Activated CD4-positive, alpha-beta T cell treated with anti-CD3 and anti-CD28 coated beads for 1 hour (primary cell): Measurements from ENCODE around the gene IQGAP2.

Experiments used
- DNase-seq: peaks from one replicate; pipeline ENCODE4 v3.0.0-alpha.2; 2020

Gene IQGAP2

DNA sequence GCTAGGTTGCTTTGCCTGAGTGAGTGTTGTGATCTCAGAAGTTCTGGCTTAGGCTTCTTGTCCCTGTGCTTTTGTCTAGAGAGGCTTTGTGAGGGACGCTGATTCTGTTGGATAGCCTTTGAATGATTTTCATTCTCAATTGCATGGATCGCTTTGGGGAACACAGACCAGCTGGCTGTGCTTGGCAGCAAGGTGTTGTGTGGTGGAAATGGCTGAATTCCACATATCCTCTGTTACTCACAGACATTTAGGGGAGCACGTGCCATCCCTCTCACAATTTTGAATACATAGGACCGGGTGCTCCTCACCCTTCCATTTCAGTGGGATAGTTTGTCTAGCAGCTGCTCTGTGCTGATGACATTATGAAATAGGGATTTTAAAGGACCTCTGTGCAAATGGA, 76.2 kb downstream of the IQGAP2 start:
- DNase-seq, result no peak

DNA sequence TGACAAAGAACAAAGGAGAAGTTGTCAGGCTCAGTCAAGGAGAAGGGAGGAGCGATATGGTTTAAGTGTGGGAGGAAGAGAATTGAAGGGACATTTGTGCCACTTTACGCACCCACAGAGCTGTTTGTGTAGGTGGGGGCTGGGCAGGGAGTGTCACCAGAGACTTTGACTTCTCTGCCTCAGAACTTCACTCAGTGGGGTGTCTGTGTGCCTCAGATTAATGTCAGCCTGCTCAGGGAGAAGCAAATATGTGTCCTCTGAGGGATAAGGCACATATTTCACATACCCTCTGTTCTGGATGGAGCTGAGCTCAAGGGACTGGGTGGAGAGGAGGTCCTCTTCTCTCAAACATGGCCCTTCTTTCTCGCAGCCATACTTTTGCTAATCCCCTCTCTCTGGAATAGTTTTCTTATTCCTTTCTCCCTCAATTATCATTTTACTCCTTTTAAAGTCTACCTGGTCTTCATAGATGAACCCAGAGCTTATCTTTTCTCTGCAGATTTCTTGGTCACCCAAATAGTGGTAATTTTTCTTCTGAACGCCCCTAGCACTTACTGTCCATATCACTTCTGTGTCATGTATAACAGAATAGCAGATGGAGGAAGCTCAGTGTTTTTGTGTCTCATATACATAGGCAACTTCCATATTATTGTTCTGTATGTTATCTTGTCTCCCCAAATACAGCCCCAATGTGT, 77.0 kb downstream of the IQGAP2 start:
- no peak for DNase-seq

- no peak for DNase-seq
Measured at GRCh38 chr5:76482984-76483383, 79.9 kb downstream of the IQGAP2 start.

- no peak for DNase-seq
Measured at GRCh38 chr5:76483433-76483832, 80.3 kb downstream of the IQGAP2 start.

GRCh38 chr5:76483881-76484280, 80.8 kb downstream of the IQGAP2 start:
- DNase-seq, result no peak

- DNase-seq, result no peak
Measured at GRCh38 chr5:76485511-76485910, 82.4 kb downstream of the IQGAP2 start.

DNA sequence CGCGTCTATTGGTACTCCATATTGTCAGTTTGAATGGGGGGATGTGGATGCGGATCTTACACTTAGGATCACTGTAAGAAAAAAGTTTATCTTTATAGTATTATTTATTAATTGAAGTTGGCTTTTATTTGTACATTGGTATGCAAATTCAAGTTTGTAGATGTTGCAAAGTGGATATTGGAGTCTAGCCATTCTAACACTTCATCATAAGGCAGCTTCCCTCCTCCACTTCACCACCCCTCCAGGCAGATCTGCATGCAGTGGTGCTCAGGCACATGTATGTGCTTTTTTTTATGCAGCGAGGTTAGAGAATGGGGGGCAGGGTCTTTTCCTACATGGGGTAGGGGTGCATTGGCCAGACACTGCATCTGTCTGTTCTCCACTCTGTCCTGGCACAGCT, 84.3 kb downstream of the IQGAP2 start:
- DNase-seq, result no peak

- DNase-seq, result no peak
Measured at GRCh38 chr5:76487821-76488220, 84.7 kb downstream of the IQGAP2 start.

- no peak for DNase-seq
Measured at GRCh38 chr5:76488969-76489368, 85.9 kb downstream of the IQGAP2 start.

GRCh38 chr5:76489877-76490688, 87.0 kb downstream of the IQGAP2 start:
- no peak for DNase-seq

- no peak for DNase-seq
Measured at GRCh38 chr5:76490960-76491359, 87.9 kb downstream of the IQGAP2 start.

GRCh38 chr5:76492819-76493189, 89.7 kb downstream of the IQGAP2 start:
- DNase-seq, result no peak

GRCh38 chr5:76493190-76493837, 90.2 kb downstream of the IQGAP2 start:
- DNase-seq, result no peak

DNA sequence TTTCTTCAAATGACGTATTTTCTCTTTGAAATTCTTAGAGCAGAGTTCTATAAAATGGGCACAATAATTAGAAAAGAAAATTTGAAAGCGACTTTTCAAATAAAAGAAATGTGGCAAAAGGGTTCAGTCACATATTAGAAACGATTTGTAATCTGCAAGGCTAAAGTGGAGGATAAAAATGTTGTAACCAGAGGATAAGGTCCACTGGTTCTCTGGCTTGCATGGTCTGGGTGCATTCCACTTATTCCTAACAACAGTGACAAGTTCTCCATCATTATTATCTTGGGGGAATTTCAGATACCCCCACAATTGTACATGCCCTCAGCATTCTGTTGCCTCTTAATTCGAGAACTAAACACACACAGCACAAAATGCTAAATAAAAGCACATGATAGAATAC, 91.1 kb downstream of the IQGAP2 start:
- no peak for DNase-seq

- DNase-seq, result no peak
Measured at GRCh38 chr5:76495870-76496269, 92.8 kb downstream of the IQGAP2 start.

GRCh38 chr5:76497065-76497460, 94.0 kb downstream of the IQGAP2 start:
- DNase-seq, result no peak

DNA sequence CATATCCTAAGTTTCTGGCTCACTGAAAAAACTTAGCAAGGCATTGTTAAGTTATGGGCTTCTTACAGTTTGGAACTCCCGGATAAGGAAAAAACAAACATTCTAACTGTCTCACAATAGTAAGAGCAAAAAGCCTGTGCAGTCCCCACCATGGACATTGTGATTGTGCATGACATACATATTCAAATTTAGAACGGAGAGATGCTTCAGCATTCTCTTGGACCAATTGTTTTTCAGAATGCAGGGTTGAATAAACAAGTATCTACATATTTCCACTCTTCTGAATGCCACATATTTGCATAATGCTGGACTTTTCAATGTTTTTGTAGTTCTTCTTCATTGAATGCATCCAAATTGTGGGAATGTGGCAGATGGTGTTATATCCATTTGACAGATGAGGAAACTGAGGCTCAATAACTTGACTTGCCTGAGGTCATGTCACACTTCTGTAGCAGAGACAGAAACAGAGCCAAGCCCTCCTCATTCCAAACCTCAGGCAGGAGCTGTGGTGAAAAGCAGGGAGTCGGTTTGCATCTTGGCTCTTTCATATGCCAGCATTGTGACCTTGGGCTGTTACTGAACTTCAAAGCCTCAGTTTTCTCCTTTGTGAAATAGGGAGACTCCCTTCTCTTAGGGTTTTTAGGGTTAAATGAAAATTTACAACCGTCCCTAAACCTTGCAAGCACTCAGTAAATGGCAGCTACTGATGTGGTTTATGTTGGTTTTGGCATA, 95.1 kb downstream of the IQGAP2 start:
- no peak for DNase-seq

- DNase-seq, result no peak
Measured at GRCh38 chr5:76499507-76500161, 96.5 kb downstream of the IQGAP2 start.

DNA sequence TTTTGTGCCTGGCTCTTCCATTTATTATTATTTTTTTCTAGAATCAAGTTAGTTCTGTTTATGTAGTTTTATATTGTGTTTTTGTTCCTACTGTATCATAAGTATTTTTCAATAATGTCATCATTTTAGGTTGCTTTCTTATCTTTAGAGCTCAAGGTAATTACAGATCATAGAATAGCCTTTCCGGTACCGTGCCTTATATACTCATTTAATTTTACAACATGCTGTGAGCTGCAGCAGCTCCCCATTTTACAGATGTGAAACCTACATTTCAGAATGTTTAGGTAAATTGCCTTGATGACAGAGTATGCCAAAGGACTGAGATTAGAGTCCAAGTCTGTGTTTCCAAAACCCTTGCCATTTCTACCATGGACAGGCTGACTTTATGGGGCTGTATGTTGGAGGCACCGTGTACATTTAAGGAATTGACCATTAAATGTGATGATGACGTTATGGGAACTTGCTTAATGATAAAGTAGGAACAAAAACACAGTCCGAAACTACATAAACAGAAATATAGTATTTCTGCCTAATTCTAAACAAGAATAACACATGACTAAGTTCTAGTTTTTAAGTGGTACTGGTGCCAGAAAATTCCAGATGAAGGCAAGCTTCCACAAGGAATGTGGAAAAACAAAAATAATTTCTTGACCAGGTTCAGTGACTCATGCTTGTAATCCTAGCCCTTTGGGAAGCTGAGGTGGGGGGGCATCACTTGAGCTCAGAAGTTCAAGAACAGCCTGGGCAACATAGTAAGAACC, 97.7 kb downstream of the IQGAP2 start:
- no peak for DNase-seq

- no peak for DNase-seq
Measured at GRCh38 chr5:76503929-76504328, 100.8 kb downstream of the IQGAP2 start.

DNA sequence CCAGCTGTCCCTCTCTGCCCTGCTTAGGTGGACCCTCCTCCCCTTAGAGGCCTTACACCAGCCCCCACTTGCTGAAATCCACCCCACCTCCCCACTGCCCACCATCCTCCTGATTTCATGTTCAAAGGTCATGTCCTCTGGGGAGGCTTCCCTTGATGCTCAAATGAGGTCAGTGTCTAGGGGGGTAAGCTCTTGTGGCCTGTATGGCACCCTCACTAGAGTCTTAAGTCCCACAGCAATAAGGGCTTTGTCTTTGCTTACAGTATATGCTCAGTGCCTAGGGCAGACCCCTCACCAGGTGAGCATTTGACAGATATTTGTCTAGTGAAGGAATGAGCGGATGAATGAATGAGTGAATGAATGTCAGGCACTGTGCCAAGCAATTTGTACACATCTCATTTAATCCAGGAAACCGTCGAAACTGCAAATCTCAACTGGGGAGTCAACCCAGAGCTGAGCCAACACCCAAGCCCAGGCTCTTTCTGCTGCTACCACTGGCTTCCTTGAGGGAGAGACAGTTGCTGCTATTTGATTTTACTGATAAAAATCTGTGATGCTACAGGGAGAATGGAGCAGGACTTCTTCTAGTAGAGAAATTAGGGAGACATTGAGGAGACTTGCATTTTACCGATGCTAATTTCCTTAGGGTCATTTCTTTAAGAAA, 101.9 kb downstream of the IQGAP2 start:
- DNase-seq, result no peak
